Inflammatory macrophage treated with lipopolysaccharide for 1 hour (primary cell): ENCODE results near the gene CACNA1D.
"Not testable (repeated sequence)": the region's sequence is repeated elsewhere in the genome, so short reads cannot be mapped to it uniquely, and the experiment has no call there.

Experiments
- DNase-seq, 2 donors: peaks; one replicate each; pipeline ENCODE4 v3.0.0-alpha.2; 2020 to 2022

The CACNA1D gene

GRCh38 chr3:53493963-53494791 lies at the start of gene CACNA1D:
Gene CACNA1D, plus strand, starts transcription at chr3:53494611. Its CDS starts 556 bp downstream, at chr3:53495167.
- DNase-seq = no peak

GRCh38 chr3:53457068-53457467 lies 37.3 kb upstream of the CACNA1D start:
- no peak for DNase-seq

GRCh38 chr3:53460326-53460725 lies 34.1 kb upstream of the CACNA1D start:
- no peak for DNase-seq

GRCh38 chr3:53464424-53464823 lies 30.0 kb upstream of the CACNA1D start:
- DNase-seq = no peak

GRCh38 chr3:53469758-53470157 lies 24.7 kb upstream of the CACNA1D start:
- DNase-seq = not testable (repeated sequence)

- DNase-seq = no peak
These were observed 21.0 kb upstream of the CACNA1D start for GRCh38 chr3:53473422-53473821.

GRCh38 chr3:53476372-53476771 lies 18.0 kb upstream of the CACNA1D start:
- not testable (repeated sequence) for DNase-seq

GRCh38 chr3:53477689-53478088 lies 16.7 kb upstream of the CACNA1D start:
- DNase-seq = not testable (repeated sequence)

GRCh38 chr3:53478166-53478830 lies 16.1 kb upstream of the CACNA1D start:
- DNase-seq = no peak

- no peak for DNase-seq
These were observed 15.3 kb upstream of the CACNA1D start for GRCh38 chr3:53478921-53479664.

GRCh38 chr3:53482227-53482626 lies 12.2 kb upstream of the CACNA1D start:
- DNase-seq = no peak

GRCh38 chr3:53483821-53484220 lies 10.6 kb upstream of the CACNA1D start:
- no peak for DNase-seq

- no peak for DNase-seq
These were observed 9.4 kb upstream of the CACNA1D start for GRCh38 chr3:53484984-53485383.

GRCh38 chr3:53485675-53486403 lies 8.6 kb upstream of the CACNA1D start:
- DNase-seq = no peak

- no peak for DNase-seq
These were observed 7.3 kb upstream of the CACNA1D start for GRCh38 chr3:53486961-53487654.

- no peak for DNase-seq
These were observed 5.0 kb upstream of the CACNA1D start for GRCh38 chr3:53489386-53489785.

- DNase-seq = no peak
These were observed 4.5 kb upstream of the CACNA1D start for GRCh38 chr3:53489787-53490458.

- DNase-seq = no peak
These were observed 3.9 kb upstream of the CACNA1D start for GRCh38 chr3:53490459-53490968.

- DNase-seq = no peak
These were observed 3.1 kb upstream of the CACNA1D start for GRCh38 chr3:53491276-53491675.

- no peak for DNase-seq
These were observed 832 bp upstream of the CACNA1D start for GRCh38 chr3:53493595-53493962.

- DNase-seq = no peak
These were observed 722 bp downstream of the CACNA1D start for GRCh38 chr3:53495146-53495519.
